Measurements from ENCODE around the gene UPK2.

The UPK2 gene

GRCh38 chr11:118956094-118956846, at the start of gene UPK2:
Gene UPK2, plus strand, starts transcription at chr11:118956298. Its CDS starts 53 bp downstream, at chr11:118956351.
- peak; percentile 58 to 89 (median 81) for DNase-seq (ENCODE audit: low read depth in 2 of 3, low spot score in 2 of 3)

DNA sequence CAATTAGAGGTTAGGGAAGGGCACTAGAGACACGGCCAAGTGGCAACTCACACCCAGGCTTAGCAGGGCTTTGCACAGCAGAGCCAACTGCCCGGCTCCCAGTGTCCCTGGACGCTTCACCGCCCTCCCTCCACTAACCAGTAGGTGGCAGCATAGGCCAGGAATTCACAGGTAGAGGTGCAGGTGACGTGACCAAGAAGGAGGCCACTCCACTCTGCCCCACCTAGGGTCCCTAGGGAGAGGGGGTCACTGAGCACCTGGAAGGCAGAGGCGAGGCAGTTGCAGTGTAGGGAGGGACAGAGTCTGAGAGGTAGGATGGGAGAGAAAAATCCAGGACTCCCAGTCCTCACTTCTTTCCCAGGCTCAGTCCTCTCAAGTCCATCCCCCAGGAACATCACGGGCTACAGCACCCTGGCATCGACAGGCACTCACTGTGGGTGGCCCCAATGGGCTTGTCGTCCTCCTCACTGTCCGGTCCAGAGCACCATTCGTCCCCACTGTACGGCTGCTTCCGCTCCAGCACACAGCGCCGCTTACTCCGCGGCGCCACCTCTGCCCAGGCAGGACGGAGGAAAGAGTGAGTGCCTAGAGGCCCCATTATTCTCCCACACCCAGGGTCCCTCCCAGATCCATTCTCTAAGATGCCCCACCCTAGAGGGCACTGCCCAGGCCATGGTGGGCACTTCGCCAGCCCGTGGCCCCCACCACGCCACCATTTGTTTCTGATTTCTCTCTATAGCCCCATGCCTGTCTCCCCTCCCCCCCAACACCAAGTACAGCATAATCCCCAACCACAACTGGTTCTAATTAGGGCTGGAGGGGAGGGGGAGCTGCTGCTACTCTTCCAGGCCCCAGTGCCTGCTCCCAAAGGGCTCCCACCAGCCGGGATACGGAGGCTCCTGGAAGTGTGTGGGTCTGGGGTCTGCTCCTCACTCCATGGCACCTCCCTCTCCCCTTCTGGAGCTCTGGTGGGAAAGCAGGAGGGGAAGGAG, 48.8 kb upstream of the UPK2 start:
- DNase-seq (ENCODE audit: low read depth in 2 of 3, low spot score in 2 of 3), result peak in 2 of 3 experiments; percentile 89 to 96

DNA sequence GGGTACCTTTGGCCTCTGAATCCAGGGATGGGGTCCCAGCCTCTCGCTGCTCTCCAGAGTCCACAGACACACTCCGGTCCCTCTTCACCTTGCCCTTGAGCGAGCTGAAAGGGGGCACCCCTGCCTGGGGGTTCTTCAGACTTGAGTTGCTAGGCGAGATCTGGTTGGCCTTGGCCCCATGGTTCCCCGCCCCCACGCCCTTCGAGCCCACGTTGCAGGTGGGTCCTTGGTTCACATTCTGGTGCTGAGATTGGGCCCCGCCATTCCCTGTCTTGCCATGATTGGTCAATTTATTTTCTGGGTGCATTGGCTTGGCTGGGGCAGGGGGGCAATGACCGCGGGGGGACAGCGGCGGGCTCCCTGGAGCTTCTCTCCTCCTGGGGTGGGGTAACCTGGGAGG, 47.8 kb upstream of the UPK2 start:
- DNase-seq (ENCODE audit: low read depth in 2 of 3, low spot score in 2 of 3), result no peak

GRCh38 chr11:118908901-118909618, 47.0 kb upstream of the UPK2 start:
- no peak for DNase-seq (ENCODE audit: low read depth in 2 of 3, low spot score in 2 of 3)

DNA sequence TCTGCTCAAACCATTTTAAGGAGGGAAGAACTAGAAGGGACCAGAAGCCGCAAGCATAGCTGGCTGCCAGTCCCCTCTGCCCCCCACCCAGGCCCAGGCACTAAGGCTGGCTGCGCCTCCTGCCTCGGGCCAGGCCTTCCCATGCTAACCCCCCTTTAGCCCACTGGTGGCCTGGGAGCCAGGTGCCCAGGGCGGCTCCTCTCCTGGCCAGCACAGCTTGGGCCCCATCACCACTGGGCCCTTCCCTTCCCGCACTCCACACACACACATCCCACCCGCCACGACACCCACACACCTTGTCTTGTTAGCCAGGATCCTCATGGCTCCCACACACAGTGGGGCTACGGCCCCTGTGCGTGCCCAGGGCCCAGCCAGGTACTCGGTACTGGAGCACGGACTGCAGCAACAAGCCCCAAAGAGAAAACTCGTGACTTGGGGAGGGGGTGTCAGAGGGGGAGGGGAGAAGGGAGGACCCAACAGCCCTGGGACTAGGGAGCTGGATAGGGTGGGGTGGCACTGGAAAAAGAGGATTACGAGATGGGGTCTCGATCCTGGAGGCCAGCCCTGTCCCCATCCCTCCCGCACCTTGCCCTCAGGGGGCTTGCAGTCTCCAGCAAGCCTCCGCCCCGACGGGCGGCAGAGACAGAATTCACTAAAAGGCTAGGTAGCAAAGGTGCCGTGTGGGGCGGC, 46.3 kb upstream of the UPK2 start:
- no peak for DNase-seq (ENCODE audit: low read depth in 2 of 3, low spot score in 2 of 3)

DNA sequence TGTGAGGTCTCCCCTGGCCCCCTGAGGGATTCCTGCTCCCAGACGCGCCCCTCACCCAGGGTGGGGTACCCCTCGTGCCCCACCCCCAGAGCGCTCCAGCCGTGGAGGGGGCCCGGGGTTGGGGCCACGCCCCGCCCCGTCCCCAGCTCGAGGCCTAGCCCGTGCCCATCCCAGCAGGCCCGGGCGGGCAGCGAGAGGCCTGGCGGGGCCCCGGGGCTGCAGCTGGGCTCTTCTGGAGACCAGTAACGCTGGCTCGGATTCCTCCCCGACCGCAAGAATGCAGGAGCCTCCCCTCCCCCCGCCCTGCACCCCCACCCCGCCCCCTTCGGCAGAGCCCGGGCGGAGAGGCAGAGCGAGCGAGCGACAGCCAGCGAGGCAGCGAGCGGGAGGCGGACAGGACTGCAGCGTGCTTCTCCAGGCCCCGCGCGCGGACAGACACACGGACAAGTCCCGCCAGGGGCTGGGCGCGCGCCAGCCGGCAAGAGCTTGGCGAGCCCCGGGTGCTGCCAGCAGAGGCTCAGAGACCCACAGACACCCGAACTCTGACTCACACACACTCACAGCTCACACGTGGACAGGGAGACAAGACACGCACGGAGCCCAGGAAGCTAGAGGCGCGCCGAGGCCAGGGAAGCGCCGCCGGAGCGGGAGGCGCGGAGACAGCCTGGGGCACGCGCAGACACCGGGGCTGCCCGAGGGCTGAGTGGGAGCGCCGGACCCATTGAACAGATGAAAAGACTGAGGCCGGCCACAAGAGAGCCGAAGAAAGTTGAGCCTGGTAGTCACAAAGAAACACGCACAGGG, 45.6 kb upstream of the UPK2 start:
- no peak for DNase-seq (ENCODE audit: low read depth in 2 of 3, low spot score in 2 of 3)

DNA sequence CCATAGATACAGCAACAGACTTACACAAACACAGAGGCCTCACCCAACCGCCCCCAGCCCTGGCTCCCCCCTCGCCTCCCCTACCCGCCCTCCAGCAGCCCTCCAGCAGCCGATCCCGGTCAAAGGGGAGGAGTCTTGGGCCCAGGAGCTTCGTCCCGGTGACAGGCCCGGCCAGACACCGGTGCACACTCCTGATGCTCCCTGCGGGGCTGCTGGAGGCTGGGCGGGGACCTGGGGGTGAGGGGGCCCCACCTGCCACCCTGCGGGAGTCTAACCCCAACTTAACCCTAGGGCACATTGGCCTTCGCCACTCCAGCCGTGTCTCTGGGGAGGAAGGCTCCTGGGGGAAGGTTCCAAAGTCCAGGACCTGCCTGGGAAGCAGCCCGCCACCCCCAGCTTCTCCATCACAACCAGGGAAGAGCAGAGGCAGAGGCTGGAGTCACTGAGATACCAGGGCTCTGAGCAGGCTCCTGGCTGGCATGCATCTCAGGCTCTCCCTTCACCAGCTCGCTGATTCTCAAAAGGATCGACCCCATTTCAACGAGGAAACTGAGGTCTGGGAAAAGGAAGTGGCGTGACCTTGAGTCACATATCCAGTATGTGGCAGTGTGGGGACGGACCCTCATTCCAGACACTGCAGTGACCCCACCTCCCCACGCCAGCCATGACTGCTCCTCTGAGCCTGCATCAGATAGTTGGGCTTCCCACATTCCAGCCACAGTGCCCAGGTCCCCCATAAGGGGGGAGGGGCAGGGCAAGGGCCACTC, 44.8 kb upstream of the UPK2 start:
- no peak for DNase-seq (ENCODE audit: low read depth in 2 of 3, low spot score in 2 of 3)

- DNase-seq (ENCODE audit: low read depth in 2 of 3, low spot score in 2 of 3), result peak in 1 of 3 experiments; percentile 50
Observed at GRCh38 chr11:118911880-118912741, 44.0 kb upstream of the UPK2 start.

- DNase-seq (ENCODE audit: low read depth in 2 of 3, low spot score in 2 of 3), result no peak
Observed at GRCh38 chr11:118912742-118913410, 43.2 kb upstream of the UPK2 start.

DNA sequence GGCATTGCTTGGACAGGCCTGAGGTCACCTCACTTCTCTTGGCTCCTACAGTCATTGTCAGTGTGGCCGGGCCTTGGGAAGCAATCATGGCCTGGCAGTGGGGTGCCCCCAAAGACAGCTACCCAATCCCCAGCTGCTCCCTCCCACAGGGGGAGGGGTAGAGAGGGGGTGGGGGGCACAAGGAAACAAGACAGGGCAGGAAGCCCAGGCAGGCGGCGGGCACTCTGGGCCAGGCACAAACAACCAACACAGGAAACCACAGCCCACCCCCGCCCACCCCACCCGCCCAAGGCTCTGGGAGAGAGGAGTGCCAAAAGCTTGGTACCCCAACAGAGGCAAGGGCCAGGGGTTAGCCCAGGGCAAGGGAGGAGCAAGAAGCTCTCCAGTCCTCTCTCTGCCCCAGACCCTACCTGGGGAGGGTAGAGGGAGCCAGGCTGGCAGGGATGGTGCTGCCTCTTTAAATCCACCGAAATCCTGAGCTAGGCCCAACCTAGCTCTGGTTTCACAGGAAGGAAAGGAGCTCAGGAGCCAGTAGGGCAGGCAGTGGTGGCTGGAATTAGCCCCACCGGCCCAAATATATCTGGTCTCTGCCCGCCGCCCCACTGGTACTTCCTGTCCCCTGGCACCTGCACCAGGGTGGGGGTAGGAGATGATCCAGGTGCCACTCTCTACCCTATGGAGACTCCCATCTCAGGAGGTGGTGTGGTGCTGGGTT, 42.5 kb upstream of the UPK2 start:
- DNase-seq (ENCODE audit: low read depth in 2 of 3, low spot score in 2 of 3), result no peak

GRCh38 chr11:118914178-118914918, 41.8 kb upstream of the UPK2 start:
- DNase-seq (ENCODE audit: low read depth in 2 of 3, low spot score in 2 of 3), result no peak

GRCh38 chr11:118914987-118915386, 41.1 kb upstream of the UPK2 start:
- DNase-seq (ENCODE audit: low read depth in 2 of 3, low spot score in 2 of 3), result no peak

DNA sequence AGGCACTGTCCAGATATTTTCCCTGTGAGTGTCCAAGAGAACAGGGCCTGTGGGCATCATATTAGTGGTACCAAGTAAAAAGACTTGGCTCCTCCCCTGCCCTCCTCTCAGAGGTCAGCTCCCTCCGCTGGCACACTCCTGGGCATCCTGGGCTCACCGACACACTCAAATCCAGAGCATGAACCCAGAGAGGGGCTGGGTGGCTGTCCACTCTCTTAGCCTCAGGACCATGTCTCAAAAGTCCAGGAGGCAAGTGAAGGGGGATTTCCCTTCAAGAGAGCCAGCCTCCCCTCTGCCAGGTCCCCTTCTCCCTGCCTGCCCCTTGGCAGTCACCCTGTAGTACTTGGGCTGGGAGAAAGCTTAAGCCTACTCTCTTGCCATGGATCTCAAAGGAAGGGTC, 40.7 kb upstream of the UPK2 start:
- DNase-seq (ENCODE audit: low read depth in 2 of 3, low spot score in 2 of 3), result no peak

- no peak for DNase-seq (ENCODE audit: low read depth in 2 of 3, low spot score in 2 of 3)
Observed at GRCh38 chr11:118915941-118916841, 39.9 kb upstream of the UPK2 start.

DNA sequence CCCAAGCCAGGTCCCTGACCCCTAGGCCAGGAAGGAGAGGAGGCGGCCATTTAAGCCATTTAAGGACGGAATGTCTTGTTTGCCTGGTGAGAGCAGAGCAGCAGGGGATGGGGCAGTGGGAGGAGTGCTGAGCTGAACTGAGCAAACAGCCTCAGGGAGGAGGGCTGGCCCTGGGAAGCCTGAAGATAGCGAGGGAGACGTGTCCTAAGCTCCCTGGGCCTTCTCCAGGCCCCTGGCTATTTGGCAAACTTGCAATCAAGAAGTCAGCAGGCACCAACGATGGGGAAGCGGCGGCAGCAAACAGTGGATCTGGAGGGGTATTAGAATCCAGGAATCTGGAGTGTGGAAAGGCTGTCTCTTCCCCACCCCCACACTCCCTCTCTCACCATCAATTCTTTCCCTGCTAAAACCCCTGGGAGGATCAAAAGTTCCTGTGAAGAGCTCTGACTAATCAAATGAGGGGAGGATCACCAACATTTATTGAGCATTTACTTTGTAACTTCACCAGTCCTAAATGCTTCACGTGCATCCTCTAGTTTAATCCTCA, 39.2 kb upstream of the UPK2 start:
- DNase-seq (ENCODE audit: low read depth in 2 of 3, low spot score in 2 of 3), result no peak

Measured in activated CD8-positive, alpha-beta memory T cell treated with anti-CD3 and anti-CD28 coated beads for 48 hours (primary cell).